Amniotic epithelial cell (primary cell): ENCODE results near the gene CLBA1.

Source experiments
- DNase-seq: peaks from one replicate; pipeline ENCODE4 v3.0.0-alpha.2; 2010; ENCODE audit warnings: low read depth

CLBA1 gene

GRCh38 chr14:105005329-105005928 lies 19.8 kb downstream of the CLBA1 start:
- no peak for DNase-seq

DNA sequence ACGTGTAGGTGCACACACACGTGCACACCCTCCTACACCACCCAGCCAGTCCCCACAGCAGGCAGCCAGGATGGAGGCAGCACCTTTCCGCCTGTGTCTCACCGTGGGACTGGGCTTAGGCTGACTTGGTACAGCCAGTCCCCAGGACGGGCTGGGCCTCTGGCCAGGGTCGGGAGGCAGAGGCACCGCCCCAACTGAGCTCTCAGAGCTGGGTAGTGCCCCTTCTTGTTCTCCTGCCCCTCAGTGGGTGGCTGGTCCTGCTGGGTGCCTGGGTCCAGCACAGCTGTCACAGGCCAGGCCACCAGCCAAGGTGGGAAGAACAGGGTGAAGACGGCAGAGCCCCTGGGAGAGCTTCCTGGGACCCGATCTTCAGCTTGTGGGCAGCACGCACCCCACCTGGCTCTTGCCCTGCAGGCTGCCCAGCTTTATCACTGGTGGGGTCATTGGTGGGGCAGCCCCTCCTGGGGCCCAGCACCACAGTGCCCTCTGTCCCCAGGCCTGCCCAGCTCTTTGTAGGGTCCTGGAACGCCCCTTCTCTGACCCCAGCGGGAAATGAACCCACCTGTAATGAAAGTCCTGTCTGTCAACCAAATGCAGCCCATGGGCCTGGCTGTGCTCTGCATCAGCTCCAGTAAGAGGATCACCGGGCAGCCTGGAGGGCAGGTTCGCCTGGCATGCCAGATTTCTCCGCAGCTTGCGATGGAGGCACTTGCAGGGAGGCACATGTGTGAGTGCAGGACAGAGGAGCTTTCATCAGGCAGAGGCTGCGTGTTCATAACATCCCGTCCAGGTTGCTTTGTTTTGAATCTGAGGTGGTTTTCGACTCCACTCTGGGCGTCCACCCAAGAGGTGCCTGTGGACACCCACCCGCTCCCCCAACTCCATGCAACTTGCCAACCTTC lies 20.6 kb downstream of the CLBA1 start:
- DNase-seq, result no peak

GRCh38 chr14:105006831-105007592 lies 21.4 kb downstream of the CLBA1 start:
- no peak for DNase-seq

- DNase-seq, result no peak
Observed at GRCh38 chr14:105007593-105008264, 22.1 kb downstream of the CLBA1 start.

GRCh38 chr14:105010106-105010505 lies 24.5 kb downstream of the CLBA1 start:
- no peak for DNase-seq

GRCh38 chr14:105010891-105011291 lies 25.3 kb downstream of the CLBA1 start:
- peak; percentile 88 for DNase-seq

- no peak for DNase-seq
Observed at GRCh38 chr14:105011312-105011990, 25.9 kb downstream of the CLBA1 start.

DNA sequence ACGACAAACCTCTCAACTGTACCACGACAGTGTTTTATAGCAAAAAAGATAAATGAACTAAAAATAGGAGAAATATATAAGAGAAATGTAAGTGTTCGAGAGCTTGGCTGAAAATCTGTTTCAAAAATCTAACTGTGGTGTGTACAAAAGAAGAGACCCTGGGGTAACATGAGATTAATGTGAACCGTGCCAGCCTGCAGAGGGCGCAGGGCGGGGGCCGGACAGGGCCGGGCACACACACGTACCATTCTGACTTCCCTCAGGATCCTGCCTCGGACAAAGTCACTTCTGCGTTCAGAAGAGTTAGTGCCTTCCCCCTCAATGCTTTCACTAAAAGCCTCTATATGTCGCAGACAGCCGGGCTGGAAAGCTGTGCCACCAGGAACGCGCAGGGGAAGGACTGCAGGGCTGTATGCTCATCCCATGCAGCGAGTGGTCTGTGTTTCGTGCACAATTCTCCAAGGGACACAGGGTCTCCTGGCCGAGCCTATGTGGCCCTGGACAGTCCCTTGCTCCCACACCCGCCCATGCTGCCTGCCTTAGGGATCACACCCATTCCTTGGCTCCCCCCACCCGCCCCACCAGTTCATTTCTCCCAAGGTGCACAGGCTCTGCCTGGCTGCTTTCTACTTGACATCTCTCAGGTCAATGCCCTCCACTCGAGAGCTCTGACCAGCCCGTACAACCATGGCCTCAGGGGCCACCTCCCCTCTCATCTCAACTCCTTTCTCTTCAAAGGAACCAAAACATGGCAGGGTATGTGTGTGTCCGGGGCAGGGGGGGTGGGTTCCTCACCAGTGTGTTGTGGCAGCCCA lies 26.8 kb downstream of the CLBA1 start:
- DNase-seq, result no peak

DNA sequence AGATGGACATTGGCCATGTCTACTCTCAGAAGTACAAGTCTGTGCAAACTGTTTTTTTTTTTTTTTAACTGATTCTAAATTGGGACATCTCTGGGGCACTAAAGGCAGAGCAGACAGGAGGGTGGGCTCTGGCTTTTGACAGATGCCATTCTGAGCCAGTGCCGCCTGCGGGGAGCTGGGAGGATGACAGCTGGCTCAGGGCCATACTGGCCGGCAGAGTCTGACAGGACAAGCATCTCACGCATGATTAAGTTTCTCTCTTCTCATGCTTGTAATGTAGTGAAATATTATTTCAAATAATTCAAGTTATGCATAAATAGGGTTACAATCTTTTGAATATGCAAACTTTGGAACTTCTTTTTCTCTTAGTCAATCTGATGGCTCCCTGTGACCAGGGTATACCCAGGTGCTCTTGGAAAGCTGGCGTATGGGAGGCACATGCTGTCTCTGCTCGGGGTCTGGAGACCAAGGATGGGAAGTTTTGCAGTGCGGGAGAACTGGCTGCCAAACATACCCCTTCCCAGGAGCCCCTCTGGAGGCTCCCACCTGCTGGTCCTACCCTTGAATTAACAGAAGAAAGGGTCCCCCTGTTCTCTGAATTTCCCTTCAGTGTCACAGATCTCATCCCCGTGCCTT lies 27.7 kb downstream of the CLBA1 start:
- DNase-seq, result no peak

- no peak for DNase-seq
Observed at GRCh38 chr14:105014032-105014431, 28.4 kb downstream of the CLBA1 start.

DNA sequence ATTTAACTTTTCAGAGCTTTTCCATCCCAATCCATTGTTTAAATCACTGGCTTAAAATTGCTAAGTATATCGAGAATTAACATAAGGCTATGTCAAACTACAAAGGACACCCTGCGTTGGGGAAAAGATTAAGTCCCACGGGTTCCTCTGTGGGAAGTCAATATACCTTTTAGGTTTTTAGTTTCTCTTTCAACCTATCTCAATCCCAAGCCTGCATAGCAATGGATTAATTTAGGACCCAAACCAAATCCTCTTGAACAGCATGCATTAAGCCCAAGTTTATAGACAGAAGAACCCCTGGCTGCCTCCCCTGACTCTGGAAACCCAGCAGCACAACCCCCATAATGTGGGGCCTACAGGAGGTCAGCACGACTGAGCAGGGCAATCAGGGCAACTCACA lies 29.0 kb downstream of the CLBA1 start:
- DNase-seq, result no peak

DNA sequence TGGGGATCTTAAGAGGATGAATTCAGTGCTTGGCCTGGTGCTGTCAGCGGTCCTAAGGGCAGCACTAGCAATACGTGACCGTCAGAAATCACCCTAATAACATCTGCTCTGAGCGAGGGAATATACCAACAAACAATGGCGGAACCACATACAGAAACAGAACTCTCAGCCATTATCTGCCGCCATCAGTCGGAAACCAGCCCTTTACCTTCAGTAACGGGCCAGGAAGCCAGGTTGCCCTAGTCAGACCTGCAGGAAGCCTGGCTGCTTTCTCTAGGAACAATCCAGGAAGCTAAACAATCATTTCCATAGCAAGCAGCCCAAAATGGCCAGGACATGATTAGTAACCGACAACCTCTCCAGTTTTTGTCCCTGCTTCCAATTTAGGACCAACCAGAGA lies 29.7 kb downstream of the CLBA1 start:
- DNase-seq, result no peak

- DNase-seq, result no peak
Observed at GRCh38 chr14:105015905-105016304, 30.3 kb downstream of the CLBA1 start.

GRCh38 chr14:105018414-105018813 lies 32.8 kb downstream of the CLBA1 start:
- DNase-seq, result no peak

GRCh38 chr14:105019861-105020814 lies 34.5 kb downstream of the CLBA1 start:
- no peak for DNase-seq

DNA sequence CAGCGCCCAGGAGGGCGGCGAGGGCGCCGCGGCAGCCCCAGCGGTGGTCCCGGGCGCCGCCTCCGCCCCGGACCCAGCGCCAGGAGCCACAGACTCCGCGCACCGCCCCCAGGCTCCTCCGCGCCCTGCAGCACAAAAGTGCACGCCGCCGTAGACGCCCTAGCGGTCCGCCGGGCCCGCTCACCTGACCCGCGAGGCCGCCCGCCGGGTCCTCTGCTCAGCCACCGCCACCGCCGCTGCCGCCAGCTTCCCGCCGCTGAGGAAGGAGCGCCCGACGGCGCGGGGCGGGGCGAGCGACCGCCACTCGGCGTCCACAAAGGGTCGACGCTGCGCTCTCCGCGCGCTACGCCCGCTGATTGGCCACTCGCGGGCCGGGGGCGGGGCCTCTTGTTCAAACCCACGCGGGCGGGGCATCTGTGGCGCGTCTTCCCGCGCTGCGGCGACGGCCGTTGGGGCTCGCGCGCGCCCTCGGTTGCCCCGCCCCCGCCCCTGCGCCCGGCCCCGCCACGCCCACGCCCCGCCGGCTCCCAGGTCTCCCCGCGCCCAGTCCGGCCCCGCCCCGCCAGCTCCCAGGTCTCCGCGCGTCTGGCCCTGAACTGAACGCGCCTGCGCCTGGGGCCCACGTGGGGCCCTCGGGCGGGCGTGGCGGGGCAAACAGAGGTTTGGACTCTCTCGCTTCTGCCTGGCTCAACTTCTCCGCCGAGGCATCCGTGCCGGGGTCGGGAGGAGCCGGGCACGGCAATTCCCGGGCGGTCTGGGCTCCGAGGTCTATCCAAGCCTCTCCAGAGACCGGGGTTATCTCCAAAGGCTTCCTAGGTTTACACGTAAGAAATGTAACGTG lies 35.4 kb downstream of the CLBA1 start, which contains the start of gene CDCA4:
Gene CDCA4 (minus strand): TSS at position 269 of the 841 bp plus-strand sequence. CDS start 9,154 bp downstream, outside the sequence.
- DNase-seq, result peak; percentile 89

GRCh38 chr14:105021656-105022275 lies 36.2 kb downstream of the CLBA1 start:
- DNase-seq, result peak; percentile 46

GRCh38 chr14:105022276-105022670 lies 36.7 kb downstream of the CLBA1 start:
- DNase-seq, result no peak
